ENCODE measurements around the gene CAPN3.
"Not testable (repeated sequence)": the region's sequence is repeated elsewhere in the genome, so short reads cannot be mapped to it uniquely, and the experiment has no call there.

Gene CAPN3

GRCh38 chr15:42329161-42329560 lies 30.1 kb upstream of the CAPN3 start:
- no peak for TF ChIP-seq CTCF (IDR thresholded peaks at IDR 0.05; ENCODE audit: extremely low read depth, insufficient read depth, missing control alignments)
- no peak for DNase-seq (ENCODE audit: low spot score)
- in situ Hi-C loops (cut with MboI; ENCODE audit: low pct_unique_long_range_greater_than_20kb, low sequenced_read_pairs, unreplicated experiment) = no loop called here

GRCh38 chr15:42329992-42330391 lies 29.3 kb upstream of the CAPN3 start:
- TF ChIP-seq CTCF (IDR thresholded peaks at IDR 0.05; ENCODE audit: extremely low read depth, insufficient read depth, missing control alignments) = no peak
- in situ Hi-C loops (cut with MboI; ENCODE audit: low pct_unique_long_range_greater_than_20kb, low sequenced_read_pairs, unreplicated experiment) = no loop called here
- no peak for DNase-seq (ENCODE audit: low spot score)

- TF ChIP-seq CTCF (IDR thresholded peaks at IDR 0.05; ENCODE audit: extremely low read depth, insufficient read depth, missing control alignments) = no peak
- no peak for DNase-seq (ENCODE audit: low spot score)
- in situ Hi-C loops (cut with MboI; ENCODE audit: low pct_unique_long_range_greater_than_20kb, low sequenced_read_pairs, unreplicated experiment) = no loop called here
Observed at GRCh38 chr15:42331235-42331634, 28.1 kb upstream of the CAPN3 start.

GRCh38 chr15:42332331-42332730 lies 27.0 kb upstream of the CAPN3 start:
- DNase-seq (ENCODE audit: low spot score) = no peak
- in situ Hi-C loops (cut with MboI; ENCODE audit: low pct_unique_long_range_greater_than_20kb, low sequenced_read_pairs, unreplicated experiment) = no loop called here
- TF ChIP-seq CTCF (IDR thresholded peaks at IDR 0.05; ENCODE audit: extremely low read depth, insufficient read depth, missing control alignments) = no peak

GRCh38 chr15:42335074-42335473 lies 24.2 kb upstream of the CAPN3 start:
- DNase-seq (ENCODE audit: low spot score) = no peak
- in situ Hi-C loops (cut with MboI; ENCODE audit: low pct_unique_long_range_greater_than_20kb, low sequenced_read_pairs, unreplicated experiment) = no loop called here
- no peak for TF ChIP-seq CTCF (IDR thresholded peaks at IDR 0.05; ENCODE audit: extremely low read depth, insufficient read depth, missing control alignments)

- DNase-seq (ENCODE audit: low spot score); in situ Hi-C loops (cut with MboI; ENCODE audit: low pct_unique_long_range_greater_than_20kb, low sequenced_read_pairs, unreplicated experiment): not testable (repeated sequence)
Observed at GRCh38 chr15:42336650-42337049, 22.7 kb upstream of the CAPN3 start.

GRCh38 chr15:42337104-42337503 lies 22.2 kb upstream of the CAPN3 start:
- in situ Hi-C loops (cut with MboI; ENCODE audit: low pct_unique_long_range_greater_than_20kb, low sequenced_read_pairs, unreplicated experiment); DNase-seq (ENCODE audit: low spot score): not testable (repeated sequence)

- TF ChIP-seq CTCF (IDR thresholded peaks at IDR 0.05; ENCODE audit: extremely low read depth, insufficient read depth, missing control alignments) = no peak
- DNase-seq (ENCODE audit: low spot score) = no peak
- in situ Hi-C loops (cut with MboI; ENCODE audit: low pct_unique_long_range_greater_than_20kb, low sequenced_read_pairs, unreplicated experiment) = no loop called here
Observed at GRCh38 chr15:42338500-42338899, 20.8 kb upstream of the CAPN3 start.
